Neural cell (in vitro differentiated cells): Measurements from ENCODE around the gene PPP6C. TPM values are rescaled to one million over a fixed set of nuclear protein-coding genes. Genes with fewer than 3 reads are reported as not detected.
"Not testable (repeated sequence)": the region's sequence is repeated elsewhere in the genome, so short reads cannot be mapped to it uniquely, and the experiment has no call there.

Experiments used
- H2AFZ ChIP-seq: fragments of 200-600, 300-800 bp; sonication (generic), shearing (Covaris generic); 2 replicates; pipeline ENCODE4 v1.6.0; 2014; ENCODE audit warnings: low read depth, mild to moderate bottlenecking, antibody characterized with exemption, low read length, moderate library complexity
- H3F3A ChIP-seq: fragments of 200-600 bp; shearing (Covaris generic); 2 replicates; pipeline ENCODE4 v1.6.1; 2016; ENCODE audit warnings: mild to moderate bottlenecking, moderate library complexity, mixed read lengths, antibody characterized with exemption, low read length; ENCODE audit not compliant: insufficient read depth, poor library complexity, severe bottlenecking
- H3K27ac ChIP-seq: fragments of 200-600, 300-800 bp; sonication (generic), shearing (Covaris generic); 2 replicates; pipeline ENCODE4 v1.5.1; 2014; ENCODE audit warnings: mild to moderate bottlenecking, low read length, moderate library complexity
- H3K27me3 ChIP-seq: fragments of 300-800, 200-600 bp; sonication (generic), shearing (Covaris generic); 2 replicates; pipeline ENCODE4 v1.6.0; 2014; ENCODE audit warnings: mild to moderate bottlenecking, low read depth, low read length, moderate library complexity; ENCODE audit not compliant: insufficient read depth
- H3K36me3 ChIP-seq: fragments of 300-800, 200-600 bp; sonication (generic), shearing (Covaris generic); 2 replicates; pipeline ENCODE4 v1.5.1; 2014; ENCODE audit warnings: mild to moderate bottlenecking, antibody characterized with exemption, low read length, moderate library complexity; ENCODE audit not compliant: insufficient read depth
- H3K4me2 ChIP-seq: fragments of 300-800, 200-600 bp; sonication (generic), shearing (Covaris generic); 2 replicates; pipeline ENCODE4 v1.6.0; 2014; ENCODE audit warnings: mild to moderate bottlenecking, low read length
- H3K4me3 ChIP-seq: fragments of 300-800, 200-600 bp; sonication (generic), shearing (Covaris generic); 2 replicates; pipeline ENCODE4 v1.5.1; 2014; ENCODE audit warnings: mild to moderate bottlenecking, low read length, moderate library complexity
- H3K79me2 ChIP-seq: fragments of 200-600 bp; shearing (Covaris generic); replicated peaks from 2 replicates; pipeline ENCODE4 v1.6.0; 2014; ENCODE audit warnings: mild to moderate bottlenecking, low read length, moderate library complexity; ENCODE audit not compliant: insufficient read depth
- H3K9ac ChIP-seq: fragments of 300-800, 200-600 bp; sonication (generic), shearing (Covaris generic); 2 replicates; pipeline ENCODE4 v1.6.1; 2016; ENCODE audit warnings: mild to moderate bottlenecking, low read length, mixed read lengths
- H3K9me2 ChIP-seq: fragments of 200-600 bp; shearing (Covaris generic); 2 replicates; pipeline ENCODE4 v1.6.1; 2016; ENCODE audit warnings: mild to moderate bottlenecking, low read length, mixed read lengths; ENCODE audit not compliant: insufficient read depth
- H3K9me3 ChIP-seq: fragments of 200-600, 300-800 bp; sonication (generic), shearing (Covaris generic); 2 replicates; pipeline ENCODE4 v1.6.1; 2016; ENCODE audit warnings: mild to moderate bottlenecking, mixed run types, low read length, moderate library complexity, mixed read lengths
- H4K20me1 ChIP-seq: fragments of 200-600 bp; shearing (Covaris generic); 2 replicates; pipeline ENCODE4 v1.6.1; 2016; ENCODE audit warnings: mild to moderate bottlenecking, mixed run types; ENCODE audit not compliant: insufficient read depth
- CTCF ChIP-seq: fragments of 450-650 bp; IDR thresholded peaks from 2 replicates; pipeline ENCODE4 v1.5.1; 2014; ENCODE audit warnings: antibody characterized with exemption, mild to moderate bottlenecking, moderate library complexity; ENCODE audit not compliant: poor library complexity, severe bottlenecking
- EP300 ChIP-seq: fragments of 450-650 bp; conservative IDR thresholded peaks from 2 replicates; pipeline ENCODE4 v1.6.1; 2014; ENCODE audit warnings: antibody characterized with exemption, mild to moderate bottlenecking, moderate library complexity; ENCODE audit not compliant: poor library complexity, severe bottlenecking
- EZH2 ChIP-seq: fragments of 200-600, 300-800 bp; shearing (Covaris generic), sonication (generic); IDR thresholded peaks from 2 replicates; pipeline ENCODE4 v1.6.1; 2014; ENCODE audit warnings: antibody characterized with exemption, low read length, borderline replicate concordance, mild to moderate bottlenecking; ENCODE audit not compliant: insufficient read depth, poor library complexity, severe bottlenecking
- MXI1 ChIP-seq: fragments of 450-650 bp; conservative IDR thresholded peaks from 2 replicates; pipeline ENCODE4 v1.6.1; 2014; ENCODE audit warnings: antibody characterized with exemption, mild to moderate bottlenecking; ENCODE audit not compliant: poor library complexity, severe bottlenecking
- POLR2AphosphoS5 ChIP-seq: IDR thresholded peaks from 2 replicates; pipeline ENCODE4 v1.6.1; 2012
- RAD21 ChIP-seq: fragments of 450-650 bp; conservative IDR thresholded peaks from 2 replicates; pipeline ENCODE4 v1.6.1; 2014; ENCODE audit warnings: antibody characterized with exemption, mild to moderate bottlenecking, moderate library complexity
- SMC3 ChIP-seq: fragments of 450-650 bp; conservative IDR thresholded peaks from 2 replicates; pipeline ENCODE4 v1.6.1; 2014; ENCODE audit warnings: antibody characterized with exemption, mild to moderate bottlenecking, moderate library complexity; ENCODE audit not compliant: poor library complexity
- TAF1 ChIP-seq: IDR thresholded peaks from 2 replicates; pipeline ENCODE4 v1.6.1; 2012; ENCODE audit warnings: low read depth
- polyA plus RNA-seq: library from polyadenylated mRNA; depleted of rRNA; stranded (reverse); fragments of >200 nt; gene quantifications from 2 replicates; pipeline ENCODE4 v1.2.3, GENCODE V29; 2014
- TF ChIP-seq, protein P1 (sequence below): IDR thresholded peaks from 2 replicates; pipeline ENCODE4 v1.6.1; 2012; ENCODE audit warnings: borderline replicate concordance

The PPP6C gene
- polyA plus RNA-seq, 1 donor from 2014 or later = 25.1 TPM

DNA sequence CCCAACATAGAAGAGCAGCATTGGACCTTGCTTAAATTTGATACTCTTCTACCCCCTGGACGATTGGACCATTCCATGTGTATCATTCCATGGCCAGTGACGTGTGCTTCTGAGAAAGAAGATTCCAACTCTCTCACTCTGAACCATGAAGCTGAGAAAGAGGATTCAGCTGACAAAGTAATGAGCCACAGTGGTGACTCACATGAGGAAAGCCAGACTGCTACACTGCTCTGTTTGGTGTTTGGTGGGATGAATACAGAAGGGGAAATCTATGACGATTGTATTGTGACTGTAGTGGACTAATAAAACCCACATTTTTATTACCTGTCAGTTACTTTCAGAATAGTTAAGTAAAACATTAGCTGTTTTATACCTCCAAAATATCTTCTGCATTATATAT, 44.1 kb upstream of the PPP6C start:
- Histone ChIP-seq H3K9me3 (no peaks in the 10 kb centered on the region), H3K36me3 (peaks cover 17% of the 10 kb centered on the region), H4K20me1 (no peaks in the 10 kb centered on the region), H3F3A (no peaks in the 10 kb centered on the region), H3K9ac (no peak overlapping the region), H3K4me2 (no peak overlapping the region), H3K27ac (no peak overlapping the region), H3K27me3 (no peaks in the 10 kb centered on the region), H3K9me2 (no peaks in the 10 kb centered on the region), H3K4me3 (no peak overlapping the region), H3K79me2 (peaks cover 27% of the 10 kb centered on the region), H2AFZ (no peak overlapping the region)
- TF ChIP-seq POLR2AphosphoS5 = no peak
- TF ChIP-seq MXI1 = no peak
- no peak for TF ChIP-seq EZH2
- TF ChIP-seq, protein P1, sequence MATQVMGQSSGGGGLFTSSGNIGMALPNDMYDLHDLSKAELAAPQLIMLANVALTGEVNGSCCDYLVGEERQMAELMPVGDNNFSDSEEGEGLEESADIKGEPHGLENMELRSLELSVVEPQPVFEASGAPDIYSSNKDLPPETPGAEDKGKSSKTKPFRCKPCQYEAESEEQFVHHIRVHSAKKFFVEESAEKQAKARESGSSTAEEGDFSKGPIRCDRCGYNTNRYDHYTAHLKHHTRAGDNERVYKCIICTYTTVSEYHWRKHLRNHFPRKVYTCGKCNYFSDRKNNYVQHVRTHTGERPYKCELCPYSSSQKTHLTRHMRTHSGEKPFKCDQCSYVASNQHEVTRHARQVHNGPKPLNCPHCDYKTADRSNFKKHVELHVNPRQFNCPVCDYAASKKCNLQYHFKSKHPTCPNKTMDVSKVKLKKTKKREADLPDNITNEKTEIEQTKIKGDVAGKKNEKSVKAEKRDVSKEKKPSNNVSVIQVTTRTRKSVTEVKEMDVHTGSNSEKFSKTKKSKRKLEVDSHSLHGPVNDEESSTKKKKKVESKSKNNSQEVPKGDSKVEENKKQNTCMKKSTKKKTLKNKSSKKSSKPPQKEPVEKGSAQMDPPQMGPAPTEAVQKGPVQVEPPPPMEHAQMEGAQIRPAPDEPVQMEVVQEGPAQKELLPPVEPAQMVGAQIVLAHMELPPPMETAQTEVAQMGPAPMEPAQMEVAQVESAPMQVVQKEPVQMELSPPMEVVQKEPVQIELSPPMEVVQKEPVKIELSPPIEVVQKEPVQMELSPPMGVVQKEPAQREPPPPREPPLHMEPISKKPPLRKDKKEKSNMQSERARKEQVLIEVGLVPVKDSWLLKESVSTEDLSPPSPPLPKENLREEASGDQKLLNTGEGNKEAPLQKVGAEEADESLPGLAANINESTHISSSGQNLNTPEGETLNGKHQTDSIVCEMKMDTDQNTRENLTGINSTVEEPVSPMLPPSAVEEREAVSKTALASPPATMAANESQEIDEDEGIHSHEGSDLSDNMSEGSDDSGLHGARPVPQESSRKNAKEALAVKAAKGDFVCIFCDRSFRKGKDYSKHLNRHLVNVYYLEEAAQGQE = no peak
- no peak for TF ChIP-seq CTCF
- no peak for TF ChIP-seq SMC3
- TF ChIP-seq EP300 = no peak
- no peak for TF ChIP-seq TAF1
- TF ChIP-seq RAD21 = no peak

DNA sequence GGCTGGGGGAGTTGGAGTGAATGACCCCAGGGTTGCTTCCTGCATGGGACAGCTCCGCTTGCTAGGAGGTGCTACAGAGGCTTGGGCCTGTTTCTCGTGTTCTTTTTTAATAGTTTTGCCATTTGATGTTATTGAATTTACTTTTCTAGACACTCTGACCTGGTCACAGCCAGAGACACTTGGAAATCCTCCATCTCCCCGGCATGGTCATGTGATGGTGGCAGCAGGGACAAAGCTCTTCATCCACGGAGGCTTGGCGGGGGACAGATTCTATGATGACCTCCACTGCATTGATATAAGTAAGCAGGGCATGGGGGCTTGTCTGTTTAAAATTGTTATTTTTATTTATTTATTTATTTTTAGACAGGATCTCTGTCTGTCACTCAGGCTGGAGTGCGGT, 38.2 kb upstream of the PPP6C start:
- no peaks in the 10 kb centered on the region for H3K36me3 ChIP-seq
- no peaks in the 10 kb centered on the region for H4K20me1 ChIP-seq
- no peak overlapping the region for H3K4me2 ChIP-seq
- no peak overlapping the region for H3K4me3 ChIP-seq
- H3K79me2 ChIP-seq = no peaks in the 10 kb centered on the region
- H3K9me2 ChIP-seq = no peaks in the 10 kb centered on the region
- no peaks in the 10 kb centered on the region for H3K27me3 ChIP-seq
- H3K9me3 ChIP-seq = no peaks in the 10 kb centered on the region
- H3F3A ChIP-seq = no peaks in the 10 kb centered on the region
- no peak overlapping the region for H3K27ac ChIP-seq
- H3K9ac ChIP-seq = no peak overlapping the region
- TF ChIP-seq EZH2 (no peak), TAF1 (no peak), POLR2AphosphoS5 (no peak), EP300 (no peak), CTCF (no peak), SMC3 (no peak), RAD21 (no peak), MXI1 (no peak)
- TF ChIP-seq, protein P1 = no peak
- H2AFZ ChIP-seq = no peak overlapping the region

DNA sequence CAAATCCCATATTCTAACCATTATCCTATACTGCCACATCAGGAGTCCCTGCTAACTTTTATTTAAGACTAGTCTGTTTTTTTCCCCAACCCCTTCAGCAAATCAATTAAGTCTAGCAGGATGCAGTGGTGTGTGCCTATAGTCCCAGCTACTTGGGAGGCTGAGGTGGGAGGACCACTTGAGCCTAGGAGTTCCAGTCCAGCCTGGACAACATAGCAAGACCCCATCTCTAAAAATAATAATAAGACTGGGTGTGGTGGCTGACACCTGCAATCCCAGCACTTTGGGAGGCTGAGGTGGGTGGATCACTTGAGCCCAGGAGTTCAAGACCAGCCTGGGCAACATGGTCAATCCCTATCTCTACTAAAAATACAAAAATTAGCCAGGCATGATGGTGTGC, 35.3 kb upstream of the PPP6C start:
- H3K9me3 ChIP-seq, H3K9me2 ChIP-seq, H3K9ac ChIP-seq, H3K4me3 ChIP-seq, H3K4me2 ChIP-seq, H3K27me3 ChIP-seq, H3K36me3 ChIP-seq, H3K79me2 ChIP-seq, H3K27ac ChIP-seq, H2AFZ ChIP-seq, H4K20me1 ChIP-seq, H3F3A ChIP-seq: not testable (repeated sequence)
